Measurements from ENCODE around the gene XIRP2.

The XIRP2 gene

GRCh38 chr2:167294776-167295140, 406.5 kb downstream of the XIRP2 start:
- DNase-seq: no peak

GRCh38 chr2:167297292-167297691, 409.0 kb downstream of the XIRP2 start:
- DNase-seq: no peak

- DNase-seq: no peak
Measured at GRCh38 chr2:167298017-167298416, 409.7 kb downstream of the XIRP2 start.

Data from activated CD4-positive, alpha-beta T cell treated with anti-CD3 and anti-CD28 coated beads for 48 hours (primary cell).